Left lung (tissue), 10 donors: ENCODE data around the gene SHISA3. TPM values are rescaled to one million over a fixed set of nuclear protein-coding genes. Genes with fewer than 3 reads are reported as not detected.
A peak's percentile ranks its signal among the peaks of the same experiment; 100 is the strongest.

Experiments used
- ATAC-seq: fragments of 200-7000 bp; cut with Tn5 transposase; one replicate; pipeline ENCODE4 v1.9.1; 2020; ENCODE audit warnings: moderate library complexity
- DNase-seq, 4 donors: peaks; one replicate each; pipeline ENCODE4 v3.0.0-alpha.2; 2013 to 2020
- H3K27ac ChIP-seq, 2 donors: fragments of 200-600 bp; sonication (generic) in 1 of 2; one replicate each; pipeline versions ENCODE4 v1.5.0 to v1.8.0; 2020 to 2021
- H3K27me3 ChIP-seq, 2 donors: fragments of 200-600 bp; sonication (generic) in 1 of 2; one replicate each; pipeline versions ENCODE4 v1.5.0 to v1.8.0; 2020 to 2021
- H3K36me3 ChIP-seq, 2 donors: fragments of 200-600 bp; sonication (generic) in 1 of 2; one replicate each; pipeline versions ENCODE4 v1.5.0 to v1.8.0; 2020 to 2021
- H3K4me1 ChIP-seq, 2 donors: fragments of 200-600 bp; one replicate each; pipeline ENCODE4 v1.8.0; 2021
- H3K4me3 ChIP-seq, 2 donors: fragments of 200-600 bp; sonication (generic) in 1 of 2; one replicate each; pipeline versions ENCODE4 v1.5.0 to v1.8.0; 2020 to 2021; ENCODE audit warnings: mild to moderate bottlenecking in 1 of 2
- H3K9me3 ChIP-seq, 2 donors: fragments of 200-600 bp; sonication (generic) in 1 of 2; one replicate each; pipeline versions ENCODE4 v1.5.0 to v1.8.0; 2020 to 2021
- CTCF ChIP-seq, 2 donors: fragments of 200-600 bp; sonication (generic) in 1 of 2; IDR thresholded peaks; one replicate each; pipeline versions ENCODE4 v1.5.0 to v1.8.0; 2021; ENCODE audit warnings: antibody characterized with exemption in 2 of 2
- intact Hi-C, 2 donors: fragments of 100-400 bp; cut with DNase I; formaldehyde crosslinking; loops; one replicate each; pipeline versions ENCODE4 v1.11.2 to v1.14.2; 2022
- polyA plus RNA-seq, 6 donors: library from polyadenylated mRNA; unstranded; fragments of 120-200 nt; gene quantifications; one replicate each; pipeline ENCODE4 v1.2.1, GENCODE V29; 2013; ENCODE audit not compliant: insufficient read length in 6 of 6
- total RNA-seq, 2 donors: library from RNA; stranded (reverse); fragmentation: NEBNext Ultra II Directional; extraction: Animal tissue kit (Norgen Biotek cat#: 25700); gene quantifications; one replicate each; pipeline ENCODE4 v1.2.1, GENCODE V29; 2021
- donor health status: DM: no; HTN: yes; CAD: no.
- donor health status: DM: no; HTN: no; CAD: no.

SHISA3 gene
- total and polyA plus RNA-seq, 8 donors: 1.9 to 42.3 (median 32.5) TPM

- DNase-seq (peak in 2 of 4 donors; percentile 90 to 92), ATAC-seq (peak; percentile 24)
- H3K27ac ChIP-seq: no peak overlapping the region
- no peaks in the 10 kb centered on the region for H3K36me3 ChIP-seq
- no peaks in the 10 kb centered on the region for H3K27me3 ChIP-seq
- no peaks in the 10 kb centered on the region for H3K4me1 ChIP-seq
- no peak for TF ChIP-seq CTCF (IDR thresholded peaks at IDR 0.05)
- intact Hi-C loops: no loop called here
- H3K9me3 ChIP-seq: no peaks in the 10 kb centered on the region
- no peak overlapping the region for H3K4me3 ChIP-seq
Observed at GRCh38 chr4:42385516-42385915, 11.8 kb upstream of the SHISA3 start.

GRCh38 chr4:42390622-42391354, 6.5 kb upstream of the SHISA3 start:
- TF ChIP-seq CTCF (IDR thresholded peaks at IDR 0.05): no peak
- no peak for DNase-seq

GRCh38 chr4:42391355-42391664, 6.0 kb upstream of the SHISA3 start:
- intact Hi-C loops: no loop called here
- H3K27me3 ChIP-seq: peaks cover 14 to 25% of the 10 kb centered on the region in 2 donors
- ATAC-seq: no peak

More at GRCh38 chr4:42390622-42391354, 6.5 kb upstream of the SHISA3 start:
- intact Hi-C loops: no loop called here
- Histone ChIP-seq H3K4me1 (no peaks in the 10 kb centered on the region), H3K9me3 (no peaks in the 10 kb centered on the region), H3K27ac (no peak overlapping the region), H3K27me3 (peaks cover 9 to 20% of the 10 kb centered on the region in 2 donors), H3K4me3 (no peak overlapping the region), H3K36me3 (no peaks in the 10 kb centered on the region)
- no peak for ATAC-seq

GRCh38 chr4:42391981-42392380, 5.3 kb upstream of the SHISA3 start:
- H3K27ac ChIP-seq: no peak overlapping the region
- no peak for TF ChIP-seq CTCF (IDR thresholded peaks at IDR 0.05)
- ATAC-seq: no peak

More at GRCh38 chr4:42391355-42391664, 6.0 kb upstream of the SHISA3 start:
- Histone ChIP-seq H3K4me1 (no peaks in the 10 kb centered on the region), H3K9me3 (no peaks in the 10 kb centered on the region), H3K4me3 (no peak overlapping the region), H3K36me3 (no peaks in the 10 kb centered on the region), H3K27ac (no peak overlapping the region)
- DNase-seq: no peak
- no peak for TF ChIP-seq CTCF (IDR thresholded peaks at IDR 0.05)

GRCh38 chr4:42392436-42392835, 4.9 kb upstream of the SHISA3 start:
- no peaks in the 10 kb centered on the region for H3K9me3 ChIP-seq
- no peaks in the 10 kb centered on the region for H3K36me3 ChIP-seq
- peaks cover 26 to 37% of the 10 kb centered on the region in 2 donors for H3K27me3 ChIP-seq
- ATAC-seq (no peak), DNase-seq (no peak)
- H3K4me1 ChIP-seq: peaks cover 0 to 11% of the 10 kb centered on the region in 2 donors
- no peak overlapping the region for H3K27ac ChIP-seq
- TF ChIP-seq CTCF (IDR thresholded peaks at IDR 0.05): no peak
- H3K4me3 ChIP-seq: no peak overlapping the region
- intact Hi-C loops: no loop called here

More at GRCh38 chr4:42391981-42392380, 5.3 kb upstream of the SHISA3 start:
- intact Hi-C loops: no loop called here
- Histone ChIP-seq H3K4me1 (peaks cover 0 to 7% of the 10 kb centered on the region in 2 donors), H3K27me3 (peaks cover 21 to 32% of the 10 kb centered on the region in 2 donors), H3K4me3 (no peak overlapping the region), H3K36me3 (no peaks in the 10 kb centered on the region), H3K9me3 (no peaks in the 10 kb centered on the region)
- no peak for DNase-seq
